ENCODE measurements around the gene AIMP1. TPM values are rescaled to one million over a fixed set of nuclear protein-coding genes. Genes with fewer than 3 reads are reported as not detected.
"Not testable (repeated sequence)": the region's sequence is repeated elsewhere in the genome, so short reads cannot be mapped to it uniquely, and the experiment has no call there.

Gene AIMP1
- total RNA-seq, 1 donor from 2014 or later, result 24.4 TPM

- no peak for DNase-seq
Measured at GRCh38 chr4:106353786-106354185, 37.4 kb downstream of the AIMP1 start.

DNA sequence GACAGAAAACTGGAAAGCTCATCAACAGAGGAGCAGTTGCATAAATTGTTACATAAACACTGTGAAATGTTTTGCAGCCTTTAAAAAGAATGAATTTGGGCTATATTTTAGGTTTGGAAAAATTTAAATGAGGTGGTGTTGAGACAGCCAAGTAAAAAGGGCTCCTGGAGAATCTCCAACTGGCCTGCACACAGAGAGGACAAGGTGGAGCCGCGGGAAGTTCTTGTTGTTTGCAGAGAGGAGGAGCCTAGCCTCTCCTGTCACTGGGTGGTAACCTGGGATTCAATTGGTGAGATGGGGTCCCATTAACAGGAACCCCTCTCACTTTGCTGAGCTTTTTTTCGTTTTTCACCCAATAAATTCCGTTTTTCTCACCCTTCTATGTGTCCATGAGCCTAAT lies 38.8 kb downstream of the AIMP1 start:
- no peak for DNase-seq

GRCh38 chr4:106358899-106359298 lies 42.5 kb downstream of the AIMP1 start:
- DNase-seq, result peak; percentile 23

GRCh38 chr4:106362086-106362825 lies 45.9 kb downstream of the AIMP1 start:
- DNase-seq, result peak; percentile 54

DNA sequence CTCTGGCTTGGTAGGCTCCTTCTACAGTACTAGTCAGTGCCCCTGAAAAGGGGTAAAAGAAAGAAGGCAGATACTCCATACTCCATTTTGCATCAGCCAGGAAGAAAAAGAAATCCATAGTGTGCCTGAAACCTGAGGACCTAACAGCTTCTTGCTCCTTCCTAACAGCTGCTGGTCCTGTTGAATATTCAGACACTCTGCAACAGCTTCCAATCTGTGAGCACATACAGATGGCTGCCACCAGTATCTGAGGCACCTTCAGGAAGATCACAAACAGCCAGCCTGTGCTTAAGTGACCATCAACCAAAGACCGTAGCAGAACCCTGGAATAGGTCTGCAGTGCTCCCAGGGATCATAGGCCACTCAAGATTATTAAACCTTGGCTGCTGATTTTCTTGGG lies 47.9 kb downstream of the AIMP1 start:
- no peak for DNase-seq

DNA sequence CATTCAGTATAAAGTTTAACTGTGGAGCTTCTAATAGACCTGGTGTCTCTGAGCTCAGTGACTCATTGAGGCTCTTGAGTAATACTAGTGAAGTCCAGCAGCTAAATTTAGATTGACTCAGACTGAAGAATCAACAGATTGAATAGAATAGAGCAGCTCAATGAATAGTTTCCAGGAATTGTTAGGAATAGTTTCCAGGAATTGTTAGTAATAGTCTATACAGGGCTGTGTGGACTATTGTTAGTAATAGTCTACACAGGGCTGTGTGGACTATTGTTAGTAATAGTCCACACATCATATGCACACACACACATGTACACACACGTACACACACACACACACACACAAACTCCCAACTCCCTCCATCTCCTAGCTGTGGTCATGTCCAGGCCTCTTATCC lies 49.3 kb downstream of the AIMP1 start:
- peak; percentile 71 for DNase-seq

DNA sequence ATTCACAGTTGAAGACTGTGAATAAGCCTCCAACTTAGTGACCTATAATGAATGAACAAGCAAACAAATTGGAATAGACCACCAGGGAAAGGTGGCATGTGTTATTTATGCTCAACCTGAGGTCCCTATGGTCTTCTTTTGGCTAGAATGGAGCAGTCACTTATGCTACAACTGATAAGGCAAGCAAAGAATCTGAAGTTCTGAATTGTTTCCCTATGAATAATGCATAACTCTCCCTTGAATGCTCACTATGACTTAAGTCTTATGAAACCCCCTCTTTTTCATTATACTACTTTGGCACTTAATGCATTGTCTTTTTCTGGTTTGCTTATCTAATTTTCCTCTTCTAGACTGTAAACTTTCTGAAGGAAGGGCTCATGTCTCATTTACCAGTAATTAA lies 49.7 kb downstream of the AIMP1 start:
- DNase-seq, result no peak

DNA sequence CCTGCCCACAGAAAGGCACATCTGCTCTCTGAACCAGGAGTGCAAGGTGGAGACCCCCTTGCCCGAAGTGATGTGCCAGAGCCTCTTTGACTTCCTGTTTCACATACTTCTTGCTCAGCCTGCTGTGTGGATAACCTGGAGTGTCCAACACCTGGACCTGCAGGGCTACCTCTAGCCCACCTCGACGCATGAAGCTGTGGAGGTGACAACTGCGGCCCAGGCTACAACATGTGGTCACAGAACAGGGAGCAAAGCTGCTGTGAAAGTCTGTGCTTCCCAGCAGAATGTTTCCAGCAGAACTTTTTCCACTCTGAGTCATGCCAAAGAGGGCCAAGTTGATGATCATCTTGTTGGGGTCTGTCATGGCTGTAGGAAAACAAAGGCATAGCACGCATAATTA lies 50.7 kb downstream of the AIMP1 start:
- DNase-seq, result no peak

- no peak for DNase-seq
Measured at GRCh38 chr4:106368678-106369077, 52.3 kb downstream of the AIMP1 start, which contains the start of gene GIMD1. TSS of gene GIMD1 (minus strand) at chr4:106368778. CDS start at chr4:106367435, 1,343 bp downstream.

- peak; percentile 91 for DNase-seq
Measured at GRCh38 chr4:106369456-106370060, 53.2 kb downstream of the AIMP1 start.

DNA sequence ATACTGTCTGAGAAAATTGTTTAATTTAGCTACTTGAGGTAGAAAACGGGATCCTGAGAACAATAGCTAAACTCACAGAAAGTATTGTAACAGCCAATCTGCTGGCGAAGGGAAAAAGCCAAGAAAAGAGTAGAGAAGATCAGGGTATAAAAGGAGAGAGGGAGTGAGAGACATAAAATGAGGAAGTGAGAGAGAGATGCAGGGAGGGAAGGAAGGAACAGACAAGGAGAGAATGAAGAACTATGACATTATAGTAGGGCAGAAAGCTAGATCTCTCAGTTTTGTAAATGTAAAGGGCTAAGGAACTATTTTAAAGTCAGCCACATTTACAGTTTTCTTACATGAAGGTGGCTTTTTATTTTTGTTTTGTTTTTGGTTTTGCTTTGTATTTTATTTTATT lies 53.9 kb downstream of the AIMP1 start:
- no peak for DNase-seq

- no peak for DNase-seq
Measured at GRCh38 chr4:106371161-106371560, 54.8 kb downstream of the AIMP1 start.

GRCh38 chr4:106373026-106373425 lies 56.7 kb downstream of the AIMP1 start:
- DNase-seq, result no peak

DNA sequence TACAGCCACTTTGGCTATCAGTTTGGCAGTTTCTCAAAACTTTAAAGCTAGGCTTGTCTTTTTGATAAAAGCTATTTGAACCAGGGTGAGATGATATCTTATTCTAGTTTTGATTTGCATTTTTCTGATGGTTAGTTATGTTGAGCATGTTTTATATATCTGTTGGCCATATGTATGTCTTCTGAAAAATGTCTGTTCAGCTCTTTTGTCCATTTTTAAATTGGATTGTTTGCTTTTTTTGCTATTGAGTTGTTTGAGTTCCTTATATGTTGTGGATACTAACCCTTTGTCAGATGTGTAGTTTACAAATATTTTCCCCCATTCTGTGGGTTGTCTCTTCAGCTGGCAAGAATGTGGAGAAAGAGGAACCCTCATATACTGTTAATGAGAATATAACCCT lies 63.8 kb downstream of the AIMP1 start:
- no peak for DNase-seq

DNA sequence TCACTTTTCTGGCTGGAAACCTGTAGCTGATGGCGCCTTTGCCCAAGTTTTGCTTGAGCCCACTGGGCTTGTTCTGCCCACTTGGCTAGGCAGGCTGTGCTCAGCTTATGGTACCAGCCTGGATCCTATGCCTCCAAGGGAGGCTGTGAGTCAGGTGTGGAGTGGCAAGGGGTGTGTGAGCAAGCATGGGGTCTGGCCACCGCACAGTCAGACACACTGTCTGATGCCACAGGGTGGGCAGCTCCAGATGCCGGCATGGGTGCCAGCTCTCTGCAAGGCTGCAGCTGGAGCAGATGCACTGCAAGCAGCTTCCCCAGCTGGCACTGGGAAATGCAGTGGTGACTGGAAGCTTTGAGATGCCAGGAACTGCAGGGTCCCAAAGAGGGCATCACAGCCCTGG lies 68.5 kb downstream of the AIMP1 start:
- no peak for DNase-seq

GRCh38 chr4:106385853-106386393 lies 69.6 kb downstream of the AIMP1 start:
- no peak for DNase-seq

GRCh38 chr4:106395582-106395981 lies 79.2 kb downstream of the AIMP1 start:
- no peak for DNase-seq

DNA sequence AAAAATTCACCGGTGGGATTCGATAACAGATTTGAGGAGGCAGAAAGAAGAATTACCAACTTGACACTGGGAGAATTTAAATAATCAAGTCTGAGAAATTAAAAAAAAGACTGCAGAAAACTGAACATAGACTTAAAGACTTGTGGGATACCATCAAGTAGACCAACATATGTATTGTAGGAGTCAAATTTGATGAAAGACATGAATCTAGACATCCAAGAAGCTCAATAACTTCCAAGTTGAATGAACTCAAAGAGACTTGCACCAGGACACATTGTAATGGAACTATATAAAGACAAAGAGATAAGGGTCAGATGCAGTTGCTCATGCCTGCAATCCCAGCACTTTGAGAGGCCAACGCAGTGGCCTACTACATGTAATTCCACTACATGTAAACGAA lies 82.5 kb downstream of the AIMP1 start:
- DNase-seq, result not testable (repeated sequence)

Other genes starting within 250 kb of the AIMP1 start
- 56.3 TPM for gene TBCK, start 341 bp upstream of the AIMP1 start, total RNA-seq
- gene GIMD1, start 52.2 kb downstream of the AIMP1 start, total RNA-seq, result not detected